ENCODE data around the gene PTPRT. TPM values are rescaled to one million over a fixed set of nuclear protein-coding genes. Genes with fewer than 3 reads are reported as not detected.

Gene PTPRT
- total RNA-seq, 4 donors from 2014 or later: 0.04 TPM; not detected in 3

DNA sequence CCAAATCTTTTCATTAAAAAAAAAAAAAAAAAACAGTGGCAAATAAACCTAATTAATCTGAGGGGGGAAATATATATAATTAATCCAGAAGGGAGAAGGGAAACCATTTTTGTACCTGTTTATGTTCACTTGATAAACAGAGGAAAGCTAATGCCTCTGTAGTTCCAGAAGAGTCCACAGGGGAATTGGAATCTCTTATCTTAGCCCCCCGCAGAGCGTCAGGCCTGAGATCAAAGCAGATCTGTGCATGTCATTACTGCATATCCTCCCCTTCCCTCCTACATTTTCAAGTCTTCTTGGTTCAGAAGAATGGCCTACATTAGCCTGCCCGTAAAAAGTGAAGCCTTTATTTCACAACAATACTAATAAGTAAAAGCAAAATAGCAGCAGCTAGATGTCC is 157.2 kb downstream of the PTPRT start:
- no peaks in the 10 kb centered on the region for H3K4me1 ChIP-seq
- no peak overlapping the region for H3K4me3 ChIP-seq
- no peaks in the 10 kb centered on the region for H3K36me3 ChIP-seq
- WGBS, 2 donors (ENCODE audit: low coverage in 1 of 2): 39% methylated on average over 3 of the region's 3 CpGs; no CpG with 5 or more reads in 1 of the 2 donors
- H3K9me3 ChIP-seq: peaks cover 0 to 5% (median 0%) of the 10 kb centered on the region in 3 donors
- ATAC-seq: no peak
- TF ChIP-seq, protein P1, sequence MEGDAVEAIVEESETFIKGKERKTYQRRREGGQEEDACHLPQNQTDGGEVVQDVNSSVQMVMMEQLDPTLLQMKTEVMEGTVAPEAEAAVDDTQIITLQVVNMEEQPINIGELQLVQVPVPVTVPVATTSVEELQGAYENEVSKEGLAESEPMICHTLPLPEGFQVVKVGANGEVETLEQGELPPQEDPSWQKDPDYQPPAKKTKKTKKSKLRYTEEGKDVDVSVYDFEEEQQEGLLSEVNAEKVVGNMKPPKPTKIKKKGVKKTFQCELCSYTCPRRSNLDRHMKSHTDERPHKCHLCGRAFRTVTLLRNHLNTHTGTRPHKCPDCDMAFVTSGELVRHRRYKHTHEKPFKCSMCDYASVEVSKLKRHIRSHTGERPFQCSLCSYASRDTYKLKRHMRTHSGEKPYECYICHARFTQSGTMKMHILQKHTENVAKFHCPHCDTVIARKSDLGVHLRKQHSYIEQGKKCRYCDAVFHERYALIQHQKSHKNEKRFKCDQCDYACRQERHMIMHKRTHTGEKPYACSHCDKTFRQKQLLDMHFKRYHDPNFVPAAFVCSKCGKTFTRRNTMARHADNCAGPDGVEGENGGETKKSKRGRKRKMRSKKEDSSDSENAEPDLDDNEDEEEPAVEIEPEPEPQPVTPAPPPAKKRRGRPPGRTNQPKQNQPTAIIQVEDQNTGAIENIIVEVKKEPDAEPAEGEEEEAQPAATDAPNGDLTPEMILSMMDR (IDR thresholded peaks at IDR 0.05): no peak
- TF ChIP-seq POLR2AphosphoS5 (IDR thresholded peaks at IDR 0.05) (no peak), POLR2A (IDR thresholded peaks at IDR 0.05) (no peak), EP300 (IDR thresholded peaks at IDR 0.05) (no peak)
- H3K27ac ChIP-seq: no peak overlapping the region
- H3K27me3 ChIP-seq: no peaks in the 10 kb centered on the region

DNA sequence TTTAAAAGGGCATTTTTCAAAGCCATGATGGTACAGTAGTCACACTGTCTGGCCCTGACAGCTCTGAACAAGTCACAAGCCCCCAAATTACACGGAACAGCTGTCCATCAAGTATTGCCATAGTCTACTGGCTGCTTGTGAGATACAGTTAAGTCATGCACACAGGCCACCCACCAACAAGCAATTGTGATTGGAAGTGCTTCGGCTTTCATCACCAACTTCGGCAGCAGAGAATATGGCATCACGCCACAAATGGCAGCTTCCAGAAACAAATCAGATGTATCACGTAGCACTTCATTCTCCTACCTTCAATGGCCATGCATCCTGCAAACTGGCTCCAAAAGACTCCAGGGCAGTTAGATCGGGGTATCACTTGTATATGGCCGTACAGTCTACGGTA is 160.5 kb downstream of the PTPRT start:
- no peak for TF ChIP-seq EP300 (IDR thresholded peaks at IDR 0.05)
- H3K27me3 ChIP-seq: no peaks in the 10 kb centered on the region
- WGBS, 2 donors (ENCODE audit: low coverage in 1 of 2): 72 to 76% methylated on average over 5 to 7 of the region's 8 CpGs
- H3K4me3 ChIP-seq: no peak overlapping the region
- ATAC-seq: no peak
- H3K36me3 ChIP-seq: no peaks in the 10 kb centered on the region
- no peak overlapping the region for H3K27ac ChIP-seq
- H3K4me1 ChIP-seq: no peaks in the 10 kb centered on the region
- H3K9me3 ChIP-seq: peaks cover 0 to 5% (median 0%) of the 10 kb centered on the region in 3 donors

DNA sequence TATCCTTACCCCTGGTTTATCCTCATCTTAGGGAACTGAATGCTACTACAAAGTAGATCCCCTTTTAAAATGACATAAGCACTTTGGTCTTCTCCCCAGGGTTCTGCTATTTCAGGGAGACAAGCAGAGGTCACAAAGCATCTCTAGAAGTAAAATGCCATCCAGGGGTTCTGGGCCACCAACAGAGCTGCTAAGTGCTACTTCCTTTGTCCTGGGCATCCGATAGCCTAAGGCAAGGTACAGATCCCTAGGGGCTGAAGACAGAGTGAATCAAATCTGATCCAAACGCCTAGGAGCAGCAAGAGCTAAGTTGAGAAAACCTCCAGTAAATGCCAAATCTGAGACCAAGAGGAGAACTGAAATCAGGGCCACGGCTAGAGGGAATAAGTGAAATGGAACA is 161.2 kb downstream of the PTPRT start:
- Histone ChIP-seq H3K9me3 (peaks cover 0 to 5% (median 0%) of the 10 kb centered on the region in 3 donors), H3K27ac (no peak overlapping the region), H3K27me3 (no peaks in the 10 kb centered on the region), H3K4me1 (no peaks in the 10 kb centered on the region), H3K36me3 (no peaks in the 10 kb centered on the region), H3K4me3 (no peak overlapping the region)
- no peak for ATAC-seq
- TF ChIP-seq POLR2AphosphoS5 (IDR thresholded peaks at IDR 0.05) (no peak), POLR2A (IDR thresholded peaks at IDR 0.05) (no peak), EP300 (IDR thresholded peaks at IDR 0.05) (no peak)
- TF ChIP-seq, protein P1 (IDR thresholded peaks at IDR 0.05): no peak
- WGBS, 2 donors (ENCODE audit: low coverage in 1 of 2): 39 to 50% methylated on average over 2 of the region's 3 CpGs

DNA sequence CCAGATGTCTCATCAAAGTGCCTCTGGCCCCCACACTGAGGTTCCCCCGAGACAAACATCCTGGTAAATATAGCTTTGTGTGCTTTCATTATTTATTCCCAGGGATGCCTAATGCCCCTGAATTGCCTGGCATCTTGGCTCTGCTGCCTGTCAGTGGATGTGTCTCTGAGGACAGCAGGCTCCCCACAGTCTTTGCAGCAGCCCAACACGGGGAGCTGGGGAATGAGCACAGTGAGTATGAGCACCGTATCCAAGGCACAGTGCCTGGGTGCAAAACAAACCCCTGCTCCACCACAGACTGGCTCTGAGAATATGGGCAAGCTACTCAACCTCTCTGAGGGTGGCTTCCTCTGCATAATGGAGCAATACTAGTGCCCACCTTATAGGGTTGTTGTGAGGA is 165.9 kb downstream of the PTPRT start:
- TF ChIP-seq POLR2AphosphoS5 (IDR thresholded peaks at IDR 0.05): no peak
- TF ChIP-seq EP300 (IDR thresholded peaks at IDR 0.05): no peak
- no peak for TF ChIP-seq POLR2A (IDR thresholded peaks at IDR 0.05)
- TF ChIP-seq, protein P1 (IDR thresholded peaks at IDR 0.05): no peak
- Histone ChIP-seq H3K4me3 (no peak overlapping the region), H3K9me3 (no peaks in the 10 kb centered on the region), H3K4me1 (no peaks in the 10 kb centered on the region), H3K27me3 (no peaks in the 10 kb centered on the region), H3K36me3 (no peaks in the 10 kb centered on the region), H3K27ac (no peak overlapping the region)
- WGBS, 2 donors (ENCODE audit: low coverage in 1 of 2): 0% methylated on average over 1 of the region's 3 CpGs
- no peak for ATAC-seq

DNA sequence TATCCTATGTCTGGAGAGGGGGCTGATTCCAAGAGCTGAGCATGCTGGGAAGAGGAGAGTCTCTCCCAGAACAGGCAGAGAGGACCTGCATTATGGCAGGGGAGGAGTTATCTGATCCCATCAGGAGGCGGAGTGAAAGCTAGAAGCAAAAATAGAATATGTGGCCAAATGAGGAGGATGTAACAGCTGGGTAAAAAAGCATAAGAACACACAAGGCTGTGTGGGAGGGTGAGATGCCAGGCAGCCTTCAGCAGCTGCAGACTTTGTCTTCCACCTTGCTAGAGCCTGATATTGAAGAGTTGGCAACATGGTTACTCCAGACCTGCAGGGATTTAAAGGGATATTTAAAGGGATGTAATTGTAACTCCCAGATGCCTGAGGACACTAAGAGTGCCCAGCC is 167.1 kb downstream of the PTPRT start:
- WGBS, 2 donors (ENCODE audit: low coverage in 1 of 2): 75% methylated on average over 1 of the region's 1 CpG
- Histone ChIP-seq H3K27me3 (peaks cover 8% of the 10 kb centered on the region), H3K4me3 (no peak overlapping the region), H3K27ac (no peak overlapping the region), H3K36me3 (no peaks in the 10 kb centered on the region), H3K9me3 (no peaks in the 10 kb centered on the region), H3K4me1 (no peaks in the 10 kb centered on the region)
- no peak for ATAC-seq
- no peak for TF ChIP-seq POLR2AphosphoS5 (IDR thresholded peaks at IDR 0.05)
- TF ChIP-seq, protein P1 (IDR thresholded peaks at IDR 0.05): no peak
- TF ChIP-seq EP300 (IDR thresholded peaks at IDR 0.05): no peak
- no peak for TF ChIP-seq POLR2A (IDR thresholded peaks at IDR 0.05)

All from gastroesophageal sphincter (tissue), 4 donors.